Measurements from ENCODE around the gene NFATC2.
"Not testable (repeated sequence)": the region's sequence is repeated elsewhere in the genome, so short reads cannot be mapped to it uniquely, and the experiment has no call there.

DNA sequence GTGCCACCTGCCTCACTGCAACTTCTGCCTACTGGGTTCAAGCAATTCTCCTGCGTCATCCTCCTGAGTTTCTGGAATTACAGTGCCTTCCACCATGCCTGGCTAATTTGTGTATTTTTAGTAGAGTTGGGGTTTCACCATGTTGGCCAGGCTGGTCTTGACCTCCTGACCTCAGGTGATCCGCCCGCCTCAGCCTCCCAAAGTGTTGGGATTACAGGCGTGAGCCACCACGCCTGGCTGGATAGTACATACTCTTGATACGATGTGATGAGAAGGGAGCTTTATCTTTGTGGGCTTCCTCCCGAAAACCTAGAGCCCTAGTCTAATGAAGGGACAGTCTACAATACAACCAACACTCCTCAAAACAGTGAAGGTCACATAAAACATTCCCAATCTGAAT is 2.4 kb downstream of the NFATC2 start:
- TF ChIP-seq, protein P1, sequence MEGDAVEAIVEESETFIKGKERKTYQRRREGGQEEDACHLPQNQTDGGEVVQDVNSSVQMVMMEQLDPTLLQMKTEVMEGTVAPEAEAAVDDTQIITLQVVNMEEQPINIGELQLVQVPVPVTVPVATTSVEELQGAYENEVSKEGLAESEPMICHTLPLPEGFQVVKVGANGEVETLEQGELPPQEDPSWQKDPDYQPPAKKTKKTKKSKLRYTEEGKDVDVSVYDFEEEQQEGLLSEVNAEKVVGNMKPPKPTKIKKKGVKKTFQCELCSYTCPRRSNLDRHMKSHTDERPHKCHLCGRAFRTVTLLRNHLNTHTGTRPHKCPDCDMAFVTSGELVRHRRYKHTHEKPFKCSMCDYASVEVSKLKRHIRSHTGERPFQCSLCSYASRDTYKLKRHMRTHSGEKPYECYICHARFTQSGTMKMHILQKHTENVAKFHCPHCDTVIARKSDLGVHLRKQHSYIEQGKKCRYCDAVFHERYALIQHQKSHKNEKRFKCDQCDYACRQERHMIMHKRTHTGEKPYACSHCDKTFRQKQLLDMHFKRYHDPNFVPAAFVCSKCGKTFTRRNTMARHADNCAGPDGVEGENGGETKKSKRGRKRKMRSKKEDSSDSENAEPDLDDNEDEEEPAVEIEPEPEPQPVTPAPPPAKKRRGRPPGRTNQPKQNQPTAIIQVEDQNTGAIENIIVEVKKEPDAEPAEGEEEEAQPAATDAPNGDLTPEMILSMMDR (IDR thresholded peaks at IDR 0.05; ENCODE audit: insufficient read depth, low read length), result not testable (repeated sequence)
- TF ChIP-seq, protein P2, sequence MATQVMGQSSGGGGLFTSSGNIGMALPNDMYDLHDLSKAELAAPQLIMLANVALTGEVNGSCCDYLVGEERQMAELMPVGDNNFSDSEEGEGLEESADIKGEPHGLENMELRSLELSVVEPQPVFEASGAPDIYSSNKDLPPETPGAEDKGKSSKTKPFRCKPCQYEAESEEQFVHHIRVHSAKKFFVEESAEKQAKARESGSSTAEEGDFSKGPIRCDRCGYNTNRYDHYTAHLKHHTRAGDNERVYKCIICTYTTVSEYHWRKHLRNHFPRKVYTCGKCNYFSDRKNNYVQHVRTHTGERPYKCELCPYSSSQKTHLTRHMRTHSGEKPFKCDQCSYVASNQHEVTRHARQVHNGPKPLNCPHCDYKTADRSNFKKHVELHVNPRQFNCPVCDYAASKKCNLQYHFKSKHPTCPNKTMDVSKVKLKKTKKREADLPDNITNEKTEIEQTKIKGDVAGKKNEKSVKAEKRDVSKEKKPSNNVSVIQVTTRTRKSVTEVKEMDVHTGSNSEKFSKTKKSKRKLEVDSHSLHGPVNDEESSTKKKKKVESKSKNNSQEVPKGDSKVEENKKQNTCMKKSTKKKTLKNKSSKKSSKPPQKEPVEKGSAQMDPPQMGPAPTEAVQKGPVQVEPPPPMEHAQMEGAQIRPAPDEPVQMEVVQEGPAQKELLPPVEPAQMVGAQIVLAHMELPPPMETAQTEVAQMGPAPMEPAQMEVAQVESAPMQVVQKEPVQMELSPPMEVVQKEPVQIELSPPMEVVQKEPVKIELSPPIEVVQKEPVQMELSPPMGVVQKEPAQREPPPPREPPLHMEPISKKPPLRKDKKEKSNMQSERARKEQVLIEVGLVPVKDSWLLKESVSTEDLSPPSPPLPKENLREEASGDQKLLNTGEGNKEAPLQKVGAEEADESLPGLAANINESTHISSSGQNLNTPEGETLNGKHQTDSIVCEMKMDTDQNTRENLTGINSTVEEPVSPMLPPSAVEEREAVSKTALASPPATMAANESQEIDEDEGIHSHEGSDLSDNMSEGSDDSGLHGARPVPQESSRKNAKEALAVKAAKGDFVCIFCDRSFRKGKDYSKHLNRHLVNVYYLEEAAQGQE (IDR thresholded peaks at IDR 0.05; ENCODE audit: insufficient replicate concordance, low read depth), result not testable (repeated sequence)
- not testable (repeated sequence) for TF ChIP-seq POLR2AphosphoS5, GABPA (IDR thresholded peaks at IDR 0.05; ENCODE audit: low read depth)

Measured in HL-60 (cell line).